Measurements from ENCODE around the gene MAP3K4.

DNA sequence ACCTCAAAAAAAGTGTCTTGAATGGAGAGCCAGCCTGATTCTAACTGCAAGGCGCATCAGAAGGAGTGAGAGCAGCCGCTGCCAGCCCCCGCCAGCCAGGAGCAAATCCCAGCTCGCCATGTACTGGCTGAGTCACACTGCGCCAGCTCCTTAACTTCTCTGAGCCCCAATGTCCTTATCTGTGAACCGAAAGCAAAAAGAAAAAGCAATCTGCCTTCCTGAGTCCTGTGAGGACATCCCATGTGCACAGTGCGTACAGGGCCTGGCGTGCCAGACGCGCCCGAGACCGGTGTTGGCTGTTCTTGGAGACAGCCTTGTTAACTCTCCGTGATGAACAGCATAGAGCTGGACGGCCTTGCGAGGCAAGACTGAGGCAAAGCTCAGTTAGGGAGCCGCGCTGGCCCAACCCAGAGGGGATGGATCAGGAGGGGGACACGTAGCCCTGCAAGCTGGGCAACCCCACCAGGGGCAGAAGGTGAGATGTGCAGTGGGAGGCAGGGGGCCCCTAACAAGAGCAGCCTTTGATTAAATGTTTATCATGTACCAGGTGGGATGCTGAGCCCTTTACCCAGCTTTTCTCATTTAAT, 159.6 kb downstream of the MAP3K4 start:
- no peak for TF ChIP-seq POLR2A (IDR thresholded peaks at IDR 0.05)
- TF ChIP-seq, protein P1, sequence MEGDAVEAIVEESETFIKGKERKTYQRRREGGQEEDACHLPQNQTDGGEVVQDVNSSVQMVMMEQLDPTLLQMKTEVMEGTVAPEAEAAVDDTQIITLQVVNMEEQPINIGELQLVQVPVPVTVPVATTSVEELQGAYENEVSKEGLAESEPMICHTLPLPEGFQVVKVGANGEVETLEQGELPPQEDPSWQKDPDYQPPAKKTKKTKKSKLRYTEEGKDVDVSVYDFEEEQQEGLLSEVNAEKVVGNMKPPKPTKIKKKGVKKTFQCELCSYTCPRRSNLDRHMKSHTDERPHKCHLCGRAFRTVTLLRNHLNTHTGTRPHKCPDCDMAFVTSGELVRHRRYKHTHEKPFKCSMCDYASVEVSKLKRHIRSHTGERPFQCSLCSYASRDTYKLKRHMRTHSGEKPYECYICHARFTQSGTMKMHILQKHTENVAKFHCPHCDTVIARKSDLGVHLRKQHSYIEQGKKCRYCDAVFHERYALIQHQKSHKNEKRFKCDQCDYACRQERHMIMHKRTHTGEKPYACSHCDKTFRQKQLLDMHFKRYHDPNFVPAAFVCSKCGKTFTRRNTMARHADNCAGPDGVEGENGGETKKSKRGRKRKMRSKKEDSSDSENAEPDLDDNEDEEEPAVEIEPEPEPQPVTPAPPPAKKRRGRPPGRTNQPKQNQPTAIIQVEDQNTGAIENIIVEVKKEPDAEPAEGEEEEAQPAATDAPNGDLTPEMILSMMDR (IDR thresholded peaks at IDR 0.05), result no peak
